ENCODE measurements around the gene FBL. TPM values are rescaled to one million over a fixed set of nuclear protein-coding genes. Genes with fewer than 3 reads are reported as not detected.

The FBL gene
- total and polyA plus RNA-seq, 2 of the 4 experiments (the other 2 are of a cell fraction): 259 to 446 TPM

- Histone ChIP-seq H2BK120ac (ENCODE audit: low read depth, low read length) (no peak overlapping the region), H3K27me3 (ENCODE audit: control insufficient read depth, insufficient read depth, low read length) (no peaks in the 10 kb centered on the region), H2AFZ (replicated peaks; ENCODE audit: low read length, poor library complexity) (no peak overlapping the region), H3K9ac (ENCODE audit: low read depth, low read length) (no peak overlapping the region), H3K4me3 (ENCODE audit: insufficient read depth, low read depth, low read length) (no peak overlapping the region), H3K9me1 (ENCODE audit: insufficient read depth, low read length) (no peaks in the 10 kb centered on the region; the same call in 1 of the 2 replicates), H3K18ac (ENCODE audit: low read depth, low read length) (no peak overlapping the region), H4K20me1 (ENCODE audit: insufficient read depth, low read length) (no peaks in the 10 kb centered on the region), H3K79me1 (ENCODE audit: low read depth in 1 of 2, low read length in 2 of 2) (no peaks in the 10 kb centered on the region), H2BK20ac (ENCODE audit: low read depth, low read length) (no peak overlapping the region), H2BK15ac (ENCODE audit: low read depth, low read length) (no peak overlapping the region), H3K36me3 (ENCODE audit: control insufficient read depth, insufficient read depth, low read length) (no peaks in the 10 kb centered on the region; the same call in 1 of the 2 replicates), H3K14ac (replicated peaks; ENCODE audit: low read depth, low read length) (no peak overlapping the region), H4K8ac (ENCODE audit: low read depth in 2 of 2, low read length in 2 of 2) (no peak overlapping the region), H3K23ac (ENCODE audit: low read depth, low read length) (no peak overlapping the region), H3K56ac (ENCODE audit: extremely low read depth, insufficient read depth, low read length) (no peak overlapping the region), H3K4me1 (ENCODE audit: control insufficient read depth, insufficient read depth, low read length) (no peaks in the 10 kb centered on the region), H4K5ac (ENCODE audit: low read depth, low read length) (no peak overlapping the region), H4K91ac (ENCODE audit: insufficient read depth, low read depth, low read length) (no peak overlapping the region), H2BK5ac (ENCODE audit: low read depth, low read length, poor library complexity, severe bottlenecking) (no peak overlapping the region), H2AK5ac (ENCODE audit: low read depth, low read length) (no peak overlapping the region), H3K27ac (ENCODE audit: insufficient read depth, low read length) (no peak overlapping the region), H3K4ac (ENCODE audit: low read depth, low read length) (no peak overlapping the region), H3K4me2 (ENCODE audit: low read depth, low read length) (no peak overlapping the region), H2AK9ac (replicated peaks; ENCODE audit: low read depth, low read length, poor library complexity) (no peak overlapping the region), H3K9me3 (ENCODE audit: control insufficient read depth, insufficient read depth, low read length) (peaks cover 2% of the 10 kb centered on the region; the same call in 1 of the 2 replicates)
- 20% methylated on average over 1 of the region's 9 CpGs; no CpG with 5 or more reads in 1 of the 2 experiments for WGBS, 2 experiments (ENCODE audit: extremely low coverage in 2 of 2, insufficient read length in 1 of 2)
- intact Hi-C loops (cut with micrococcal nuclease) (no loop called here), dilution Hi-C loops (cut with HindIII; ENCODE audit: low sequenced_read_pairs, unreplicated experiment) (no loop called here), in situ Hi-C loops (cut with MboI; ENCODE audit: low sequenced_read_pairs) (no loop called here)
- CTCF ChIA-PET: interaction anchor here (1.3 kb wide), 1 partner anchor 29 kb away, joined by 4 read pairs; no protein-coding TSS in a partner anchor
- POLR2A ChIA-PET (ENCODE audit: unreplicated experiment): no interaction called here
- no TSS peak for BruUV-seq (replicated peaks)
- no peak for ATAC-seq (ENCODE audit: low read depth)
- TF ChIP-seq RAD21 (IDR thresholded peaks at IDR 0.05; ENCODE audit: low read length): no peak
- TF ChIP-seq CHD1 (IDR thresholded peaks at IDR 0.05; ENCODE audit: low read depth, low read length): no peak
- TF ChIP-seq BHLHE40 (IDR thresholded peaks at IDR 0.05; ENCODE audit: low read depth, low read length): no peak
- no peak for TF ChIP-seq ELK1 (IDR thresholded peaks at IDR 0.05; ENCODE audit: borderline replicate concordance, low read depth, low read length)
- no peak for TF ChIP-seq RCOR1 (IDR thresholded peaks at IDR 0.05; ENCODE audit: insufficient replicate concordance, low read length)
- TF ChIP-seq MXI1 (IDR thresholded peaks at IDR 0.05; ENCODE audit: borderline replicate concordance, low read depth, low read length): no peak
- no peak for TF ChIP-seq CTCF (conservative IDR thresholded peaks at IDR 0.05; ENCODE audit: low read depth, low read length)
- TF ChIP-seq, protein P1, sequence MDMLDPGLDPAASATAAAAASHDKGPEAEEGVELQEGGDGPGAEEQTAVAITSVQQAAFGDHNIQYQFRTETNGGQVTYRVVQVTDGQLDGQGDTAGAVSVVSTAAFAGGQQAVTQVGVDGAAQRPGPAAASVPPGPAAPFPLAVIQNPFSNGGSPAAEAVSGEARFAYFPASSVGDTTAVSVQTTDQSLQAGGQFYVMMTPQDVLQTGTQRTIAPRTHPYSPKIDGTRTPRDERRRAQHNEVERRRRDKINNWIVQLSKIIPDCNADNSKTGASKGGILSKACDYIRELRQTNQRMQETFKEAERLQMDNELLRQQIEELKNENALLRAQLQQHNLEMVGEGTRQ (IDR thresholded peaks at IDR 0.05; ENCODE audit: low read depth, low read length): no peak
- no peak for TF ChIP-seq CEBPB (IDR thresholded peaks at IDR 0.05; ENCODE audit: low read depth, low read length)
- no peak for TF ChIP-seq SMC3 (IDR thresholded peaks at IDR 0.05; ENCODE audit: low read depth, low read length)
- DNase-seq: no peak
Measured at GRCh38 chr19:39813264-39813993, 32.8 kb downstream of the FBL start.
